GM21825 (cell line): ENCODE results near the gene HMG20A.
A peak's percentile ranks its signal among the peaks of the same experiment; 100 is the strongest.

Experiments used
- ATAC-seq: cut with Tn5 transposase; IDR thresholded peaks from one replicate; pipeline ENCODE4 v1.9.1; 2021; ENCODE audit warnings: mild to moderate bottlenecking, moderate library complexity; ENCODE audit not compliant: unreplicated experiment

HMG20A gene

GRCh38 chr15:77425104-77425503 lies 4.4 kb downstream of the HMG20A start:
- ATAC-seq: no peak

GRCh38 chr15:77426377-77426776 lies 5.7 kb downstream of the HMG20A start:
- no peak for ATAC-seq

- ATAC-seq: no peak
Observed at GRCh38 chr15:77426871-77427270, 6.2 kb downstream of the HMG20A start.

- ATAC-seq: no peak
Observed at GRCh38 chr15:77430213-77430612, 9.5 kb downstream of the HMG20A start.

- no peak for ATAC-seq
Observed at GRCh38 chr15:77430652-77431051, 10.0 kb downstream of the HMG20A start.

GRCh38 chr15:77436822-77437221 lies 16.1 kb downstream of the HMG20A start:
- ATAC-seq: no peak

- ATAC-seq: no peak
Observed at GRCh38 chr15:77437264-77437663, 16.6 kb downstream of the HMG20A start.

- ATAC-seq: peak; percentile 77
Observed at GRCh38 chr15:77440378-77440999, 19.8 kb downstream of the HMG20A start.

- ATAC-seq: no peak
Observed at GRCh38 chr15:77446840-77447390, 26.2 kb downstream of the HMG20A start.

GRCh38 chr15:77454265-77454664 lies 33.6 kb downstream of the HMG20A start:
- ATAC-seq: no peak

- ATAC-seq: no peak
Observed at GRCh38 chr15:77454951-77455350, 34.3 kb downstream of the HMG20A start.

GRCh38 chr15:77455696-77456321 lies 35.1 kb downstream of the HMG20A start:
- no peak for ATAC-seq

- no peak for ATAC-seq
Observed at GRCh38 chr15:77456746-77457145, 36.1 kb downstream of the HMG20A start.

GRCh38 chr15:77457191-77457904 lies 36.7 kb downstream of the HMG20A start:
- ATAC-seq: no peak

GRCh38 chr15:77457905-77458265 lies 37.2 kb downstream of the HMG20A start:
- ATAC-seq: no peak

- no peak for ATAC-seq
Observed at GRCh38 chr15:77459031-77459430, 38.3 kb downstream of the HMG20A start.

- no peak for ATAC-seq
Observed at GRCh38 chr15:77461486-77461885, 40.8 kb downstream of the HMG20A start.

- no peak for ATAC-seq
Observed at GRCh38 chr15:77464129-77464865, 43.6 kb downstream of the HMG20A start.

- ATAC-seq: no peak
Observed at GRCh38 chr15:77466521-77466920, 45.8 kb downstream of the HMG20A start.

- ATAC-seq: no peak
Observed at GRCh38 chr15:77468896-77469295, 48.2 kb downstream of the HMG20A start.

GRCh38 chr15:77470235-77470634 lies 49.5 kb downstream of the HMG20A start:
- ATAC-seq: no peak
